Ascending aorta (tissue), 2 donors: Measurements from ENCODE around the gene SH3BP5. TPM values are rescaled to one million over a fixed set of nuclear protein-coding genes. Genes with fewer than 3 reads are reported as not detected.

Source experiments
- DNase-seq, 2 donors: peaks; one replicate each; pipeline ENCODE4 v3.0.0-alpha.2; 2019; ENCODE audit warnings: low spot score in 2 of 2
- H3K27ac ChIP-seq, 2 donors: fragments of 200-600 bp; sonication (generic); one replicate each; pipeline ENCODE4 v1.5.1; 2016 to 2017; ENCODE audit warnings: mild to moderate bottlenecking in 1 of 2
- H3K27me3 ChIP-seq: fragments of 200-600 bp; sonication (generic); one replicate; pipeline ENCODE4 v1.5.1; 2017
- H3K36me3 ChIP-seq, 2 donors: fragments of 200-600 bp; sonication (generic); one replicate each; pipeline ENCODE4 v1.5.1; 2016
- H3K4me1 ChIP-seq, 2 donors: fragments of 200-600 bp; sonication (generic); one replicate each; pipeline ENCODE4 v1.5.1; 2016 to 2017; ENCODE audit warnings: mild to moderate bottlenecking in 1 of 2
- H3K4me3 ChIP-seq, 2 donors: fragments of 200-600 bp; sonication (generic); one replicate each; pipeline ENCODE4 v1.5.1; 2016 to 2017; ENCODE audit warnings: mild to moderate bottlenecking in 1 of 2
- H3K9me3 ChIP-seq, 2 donors: fragments of 200-600 bp; sonication (generic); one replicate each; pipeline ENCODE4 v1.5.1; 2016
- CTCF ChIP-seq, 3 experiments: fragments of 200-600 bp in 2 of 3; fragments of 450-650 bp in 1 of 3; sonication (generic) in 2 of 3; IDR thresholded peaks; one replicate each; pipeline ENCODE4 v1.5.1; 2016 to 2019; ENCODE audit warnings: antibody characterized with exemption in 3 of 3, mild to moderate bottlenecking in 1 of 3, moderate library complexity in 1 of 3
- intact Hi-C: fragments of 100-400 bp; cut with DNase I; formaldehyde crosslinking; loops from one replicate; pipeline ENCODE4 v1.15.1; 2023
- total RNA-seq: library from RNA; depleted of rRNA; stranded (reverse); fragments of >200 nt; gene quantifications from one replicate; pipeline ENCODE4 v1.1.0, GENCODE V29; 2016

SH3BP5 gene
- total RNA-seq, 1 donor from 2014 or later, result 65.9 TPM

- no peak for TF ChIP-seq CTCF (IDR thresholded peaks at IDR 0.05)
Observed at GRCh38 chr3:15348246-15348645, 15.9 kb upstream of the SH3BP5 start.

GRCh38 chr3:15347737-15348110 lies 15.3 kb upstream of the SH3BP5 start:
- Histone ChIP-seq H3K27ac (no peak overlapping the region), H3K4me3 (no peak overlapping the region), H3K27me3 (no peaks in the 10 kb centered on the region), H3K36me3 (no peaks in the 10 kb centered on the region), H3K9me3 (peaks cover 0 to 19% of the 10 kb centered on the region in 2 donors), H3K4me1 (no peaks in the 10 kb centered on the region)
- intact Hi-C loops, result no loop called here
- no peak for DNase-seq
- no peak for TF ChIP-seq CTCF (IDR thresholded peaks at IDR 0.05)

More at GRCh38 chr3:15348246-15348645, 15.9 kb upstream of the SH3BP5 start:
- Histone ChIP-seq H3K27ac (no peak overlapping the region), H3K27me3 (no peaks in the 10 kb centered on the region), H3K36me3 (no peaks in the 10 kb centered on the region), H3K4me3 (no peak overlapping the region), H3K9me3 (peaks cover 0 to 19% of the 10 kb centered on the region in 2 donors), H3K4me1 (no peaks in the 10 kb centered on the region)
- intact Hi-C loops, result no loop called here
- no peak for DNase-seq

- H3K9me3 ChIP-seq, result peaks cover 0 to 19% of the 10 kb centered on the region in 2 donors
- no peak overlapping the region for H3K27ac ChIP-seq
- TF ChIP-seq CTCF (IDR thresholded peaks at IDR 0.05), result no peak
- H3K4me1 ChIP-seq, result no peaks in the 10 kb centered on the region
- no peak for DNase-seq
- intact Hi-C loops, result no loop called here
- no peaks in the 10 kb centered on the region for H3K36me3 ChIP-seq
- no peaks in the 10 kb centered on the region for H3K27me3 ChIP-seq
- H3K4me3 ChIP-seq, result no peak overlapping the region
Observed at GRCh38 chr3:15347063-15347736, 14.8 kb upstream of the SH3BP5 start.

- no peak overlapping the region for H3K4me3 ChIP-seq
- no peaks in the 10 kb centered on the region for H3K36me3 ChIP-seq
- no peaks in the 10 kb centered on the region for H3K27me3 ChIP-seq
- no peak for TF ChIP-seq CTCF (IDR thresholded peaks at IDR 0.05)
- intact Hi-C loops, result no loop called here
- no peak overlapping the region for H3K27ac ChIP-seq
- H3K4me1 ChIP-seq, result no peaks in the 10 kb centered on the region
- peaks cover 0 to 14% of the 10 kb centered on the region in 2 donors for H3K9me3 ChIP-seq
- DNase-seq, result no peak
Observed at GRCh38 chr3:15346516-15346915, 14.1 kb upstream of the SH3BP5 start.

- Histone ChIP-seq H3K27ac (no peak overlapping the region), H3K4me1 (no peaks in the 10 kb centered on the region), H3K27me3 (no peaks in the 10 kb centered on the region), H3K4me3 (no peak overlapping the region), H3K9me3 (peaks cover 0 to 5% of the 10 kb centered on the region in 2 donors), H3K36me3 (no peaks in the 10 kb centered on the region)
- DNase-seq, result no peak
- intact Hi-C loops, result no loop called here
- no peak for TF ChIP-seq CTCF (IDR thresholded peaks at IDR 0.05)
Observed at GRCh38 chr3:15345608-15346137, 13.3 kb upstream of the SH3BP5 start.
